Kasumi-1 (cell line): Measurements from ENCODE around the gene ALDH3B2.
A peak's percentile ranks its signal among the peaks of the same experiment; 100 is the strongest.
"Not testable (repeated sequence)": the region's sequence is repeated elsewhere in the genome, so short reads cannot be mapped to it uniquely, and the experiment has no call there.

Experiments
- DNase-seq, 2 experiments: peaks; one replicate each; lab custom pipeline; 2025; lab: John Stamatoyannopoulos, UW

ALDH3B2 gene

GRCh38 chr11:67629386-67630227 lies 44.8 kb downstream of the ALDH3B2 start, which contains the start of gene NUDT8:
TSS of gene NUDT8 (minus strand) at chr11:67629937. CDS start at chr11:67629911, 26 bp downstream.
- peak; percentile 73 to 82 for DNase-seq

- no peak for DNase-seq
Observed at GRCh38 chr11:67628710-67629385, 45.6 kb downstream of the ALDH3B2 start.

- DNase-seq = no peak
Observed at GRCh38 chr11:67627812-67628624, 46.4 kb downstream of the ALDH3B2 start.

GRCh38 chr11:67627441-67627811 lies 47.0 kb downstream of the ALDH3B2 start:
- DNase-seq = no peak

GRCh38 chr11:67626970-67627369 lies 47.5 kb downstream of the ALDH3B2 start:
- no peak for DNase-seq

GRCh38 chr11:67626131-67626833 lies 48.1 kb downstream of the ALDH3B2 start:
- DNase-seq = not testable (repeated sequence)

GRCh38 chr11:67623795-67624194 lies 50.6 kb downstream of the ALDH3B2 start:
- DNase-seq = not testable (repeated sequence)

- DNase-seq = not testable (repeated sequence)
Observed at GRCh38 chr11:67622905-67623304, 51.5 kb downstream of the ALDH3B2 start.

GRCh38 chr11:67621928-67622327 lies 52.5 kb downstream of the ALDH3B2 start:
- not testable (repeated sequence) for DNase-seq

GRCh38 chr11:67620621-67621020 lies 53.8 kb downstream of the ALDH3B2 start:
- DNase-seq = not testable (repeated sequence)

- not testable (repeated sequence) for DNase-seq
Observed at GRCh38 chr11:67619683-67620618, 54.5 kb downstream of the ALDH3B2 start.

GRCh38 chr11:67618901-67619659 lies 55.3 kb downstream of the ALDH3B2 start:
- not testable (repeated sequence) for DNase-seq

GRCh38 chr11:67617243-67617953 lies 57.0 kb downstream of the ALDH3B2 start:
- DNase-seq = no peak

- no peak for DNase-seq
Observed at GRCh38 chr11:67616431-67617242, 57.8 kb downstream of the ALDH3B2 start.

GRCh38 chr11:67615728-67616430 lies 58.5 kb downstream of the ALDH3B2 start:
- no peak for DNase-seq

GRCh38 chr11:67614730-67615714 lies 59.4 kb downstream of the ALDH3B2 start:
- peak; percentile 48 for DNase-seq
